Mesendoderm (in vitro differentiated cells): ENCODE measurements around the gene KCNQ1.

ENCODE experiments used
- DNase-seq: peaks from one replicate; pipeline ENCODE4 v3.0.0; 2013
- H2AK5ac ChIP-seq: 2 replicates; pipeline ENCODE4 v1.6.1; 2013; ENCODE audit warnings: low read length, inconsistent platforms
- H2BK120ac ChIP-seq: 2 replicates; pipeline ENCODE4 v1.6.1; 2013; ENCODE audit warnings: low read depth, mild to moderate bottlenecking, low read length, moderate library complexity, mixed read lengths
- H2BK15ac ChIP-seq: replicated peaks from 2 replicates; pipeline ENCODE4 v1.6.1; 2013; ENCODE audit warnings: low read depth, mild to moderate bottlenecking, moderate library complexity
- H2BK5ac ChIP-seq: 2 replicates; pipeline ENCODE4 v1.6.1; 2013; ENCODE audit warnings: low read length, inconsistent platforms
- H3K18ac ChIP-seq: 2 replicates; pipeline ENCODE4 v1.6.1; 2013; ENCODE audit warnings: mild to moderate bottlenecking, low read length, mixed read lengths
- H3K23ac ChIP-seq: one replicate; pipeline ENCODE4 v1.6.1; 2013; ENCODE audit warnings: low read length
- H3K27ac ChIP-seq: 2 replicates; pipeline ENCODE4 v1.5.1; 2013; ENCODE audit warnings: low read depth, mild to moderate bottlenecking, inconsistent platforms, low read length, moderate library complexity
- H3K27me3 ChIP-seq: 2 replicates; pipeline ENCODE4 v1.6.1; 2013; ENCODE audit warnings: low read length, control low read depth, mild to moderate bottlenecking, inconsistent platforms; ENCODE audit not compliant: insufficient read depth, poor library complexity
- H3K36me3 ChIP-seq: 2 replicates; pipeline ENCODE4 v1.6.1; 2013; ENCODE audit warnings: low read length, inconsistent platforms; ENCODE audit not compliant: control insufficient read depth, insufficient read depth
- H3K4ac ChIP-seq: one replicate; pipeline ENCODE4 v1.6.1; 2013; ENCODE audit warnings: low read depth, mild to moderate bottlenecking, low read length, moderate library complexity
- H3K4me1 ChIP-seq: 2 replicates; pipeline ENCODE4 v1.6.1; 2013; ENCODE audit warnings: low read depth, low read length, inconsistent platforms; ENCODE audit not compliant: control insufficient read depth
- H3K4me2 ChIP-seq: 2 replicates; pipeline ENCODE4 v1.6.1; 2013; ENCODE audit warnings: low read length
- H3K4me3 ChIP-seq: 2 replicates; pipeline ENCODE4 v1.5.1; 2013; ENCODE audit warnings: mild to moderate bottlenecking, low read length
- H3K56ac ChIP-seq: one replicate; pipeline ENCODE4 v1.6.1; 2013; ENCODE audit warnings: low read length
- H3K79me1 ChIP-seq: 2 replicates; pipeline ENCODE4 v1.6.1; 2013; ENCODE audit warnings: low read length, inconsistent platforms
- H3K79me2 ChIP-seq: 2 replicates; pipeline ENCODE4 v1.6.1; 2013; ENCODE audit warnings: mild to moderate bottlenecking, low read length; ENCODE audit not compliant: control insufficient read depth, insufficient read depth
- H3K9ac ChIP-seq: 2 replicates; pipeline ENCODE4 v1.6.1; 2013; ENCODE audit warnings: low read length, inconsistent platforms
- H4K5ac ChIP-seq: one replicate; pipeline ENCODE4 v1.6.1; 2013; ENCODE audit warnings: low read length
- H4K8ac ChIP-seq: one replicate; pipeline ENCODE4 v1.6.1; 2013; ENCODE audit warnings: low read depth, mild to moderate bottlenecking, control low read depth, low read length, moderate library complexity
- WGBS: extraction: QIAGEN DNeasy Blood & Tissue Kit; methylation state at CpG from one replicate; pipeline ENCODE4 v1.1.7; 2013; ENCODE audit warnings: low lambda C conversion rate, missing lambda C conversion rate; ENCODE audit not compliant: insufficient coverage; ENCODE audit errors: extremely low coverage; 5-methylcytosine and 5-hydroxymethylcytosine counted together

Gene KCNQ1

DNA sequence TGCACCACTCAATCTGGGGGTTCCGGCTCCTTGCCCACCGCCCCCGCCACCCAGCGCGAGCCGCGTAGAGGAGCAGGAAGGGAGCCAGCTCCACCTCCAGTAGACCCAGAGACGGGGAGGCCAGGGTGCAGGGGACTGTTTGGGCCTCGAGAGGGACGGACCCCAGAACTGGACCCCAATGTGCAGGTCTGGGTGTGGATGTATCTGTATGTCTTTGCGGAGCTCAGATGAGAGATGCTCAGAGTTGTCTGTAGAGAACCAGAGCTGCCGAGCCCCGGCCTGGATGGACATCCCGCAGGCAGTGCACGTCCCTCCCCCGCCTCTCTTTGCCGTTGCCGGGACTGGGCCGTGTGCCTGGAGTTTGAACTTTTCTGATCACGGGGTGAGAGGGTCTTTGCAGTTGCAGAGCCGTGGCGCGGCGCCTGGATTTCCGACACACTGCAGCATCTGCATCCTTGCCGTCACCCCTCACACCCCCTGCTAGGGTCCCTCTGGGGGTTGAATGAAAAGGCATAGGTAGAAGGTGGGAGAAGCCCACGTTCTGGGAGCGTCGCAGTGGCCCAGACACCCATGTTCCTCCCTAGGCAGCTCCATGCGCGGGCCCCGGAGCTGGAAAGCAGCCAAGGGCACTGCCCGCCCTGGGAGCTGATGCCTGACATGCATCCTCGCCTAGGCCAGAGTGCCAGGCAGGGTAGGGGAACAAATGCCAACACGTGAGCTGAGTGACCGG, 105.2 kb downstream of the KCNQ1 start:
- no peak for DNase-seq
- no peak overlapping the region for H2BK5ac ChIP-seq
- H2BK120ac ChIP-seq = no peak overlapping the region
- no peak overlapping the region for H4K8ac ChIP-seq
- no peak overlapping the region for H3K18ac ChIP-seq
- no peak overlapping the region for H3K9ac ChIP-seq
- no peak overlapping the region for H3K27ac ChIP-seq
- H3K4me1 ChIP-seq = no peaks in the 10 kb centered on the region
- H3K4me2 ChIP-seq = no peak overlapping the region
- no peaks in the 10 kb centered on the region for H3K79me2 ChIP-seq
- no peaks in the 10 kb centered on the region for H3K79me1 ChIP-seq
- no peak overlapping the region for H3K4me3 ChIP-seq
- no peak overlapping the region for H3K56ac ChIP-seq
- no peak overlapping the region for H2BK15ac ChIP-seq
- H3K23ac ChIP-seq = no peak overlapping the region
- WGBS = no CpG with 5 or more reads among the region's 36 CpGs
- H3K36me3 ChIP-seq = no peaks in the 10 kb centered on the region
- no peak overlapping the region for H2AK5ac ChIP-seq
- no peak overlapping the region for H4K5ac ChIP-seq
- H3K4ac ChIP-seq = no peak overlapping the region
- H3K27me3 ChIP-seq = no peaks in the 10 kb centered on the region

DNA sequence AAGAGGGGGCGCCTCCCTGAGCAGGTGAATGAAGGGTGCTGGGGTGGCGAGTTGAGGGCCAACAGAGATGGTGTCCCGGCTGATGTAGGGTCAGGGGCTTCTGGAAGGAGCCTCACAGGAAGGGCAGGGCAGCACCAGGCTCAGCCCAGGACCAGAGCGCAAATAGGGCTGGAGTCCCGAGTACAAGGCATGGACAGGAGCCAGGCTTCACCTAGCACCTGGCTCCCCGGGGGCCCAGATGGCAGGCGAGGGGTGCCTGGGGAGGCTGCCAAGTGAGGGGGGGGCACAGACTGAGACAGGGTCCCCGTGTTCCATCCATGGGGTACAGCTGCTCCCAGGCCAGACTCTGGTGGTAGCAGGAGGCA, 105.8 kb downstream of the KCNQ1 start:
- WGBS = no CpG with 5 or more reads among the region's 8 CpGs
- H4K8ac ChIP-seq = no peak overlapping the region
- H3K4me2 ChIP-seq = no peak overlapping the region
- no peaks in the 10 kb centered on the region for H3K79me2 ChIP-seq
- no peak overlapping the region for H4K5ac ChIP-seq
- H3K23ac ChIP-seq = no peak overlapping the region
- no peak overlapping the region for H2BK120ac ChIP-seq
- H3K56ac ChIP-seq = no peak overlapping the region
- H3K4me3 ChIP-seq = no peak overlapping the region
- H3K4me1 ChIP-seq = no peaks in the 10 kb centered on the region
- no peaks in the 10 kb centered on the region for H3K27me3 ChIP-seq
- H3K27ac ChIP-seq = no peak overlapping the region
- H2BK15ac ChIP-seq = no peak overlapping the region
- no peaks in the 10 kb centered on the region for H3K79me1 ChIP-seq
- no peak overlapping the region for H3K4ac ChIP-seq
- no peak overlapping the region for H2BK5ac ChIP-seq
- no peak overlapping the region for H2AK5ac ChIP-seq
- H3K36me3 ChIP-seq = no peaks in the 10 kb centered on the region
- no peak overlapping the region for H3K9ac ChIP-seq
- no peak overlapping the region for H3K18ac ChIP-seq
- no peak for DNase-seq

DNA sequence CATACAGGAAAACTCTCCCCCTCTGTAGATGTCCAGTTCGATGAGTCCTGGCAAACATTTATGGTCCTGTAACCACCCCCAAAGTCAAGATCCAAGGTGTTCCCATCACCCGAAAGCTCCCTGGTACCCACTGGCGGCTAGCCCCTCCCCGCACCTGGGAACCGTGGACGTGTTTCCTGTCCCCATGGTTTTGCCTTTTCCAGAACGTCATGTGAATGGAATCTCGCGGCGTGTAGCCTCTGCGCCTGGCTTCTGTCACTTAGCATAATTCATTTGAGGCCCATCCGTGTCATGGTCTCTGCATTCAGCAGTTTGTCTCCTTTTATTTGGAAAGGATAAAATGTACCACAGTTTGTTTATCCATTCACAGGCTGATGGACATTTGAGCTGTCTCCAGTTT, 106.3 kb downstream of the KCNQ1 start:
- no peaks in the 10 kb centered on the region for H3K27me3 ChIP-seq
- H3K9ac ChIP-seq = no peak overlapping the region
- H4K5ac ChIP-seq = no peak overlapping the region
- DNase-seq = no peak
- H2AK5ac ChIP-seq = no peak overlapping the region
- H2BK5ac ChIP-seq = no peak overlapping the region
- no peaks in the 10 kb centered on the region for H3K79me1 ChIP-seq
- H2BK15ac ChIP-seq = no peak overlapping the region
- no peak overlapping the region for H3K4me2 ChIP-seq
- H3K27ac ChIP-seq = no peak overlapping the region
- no peak overlapping the region for H4K8ac ChIP-seq
- H3K56ac ChIP-seq = no peak overlapping the region
- H3K4me1 ChIP-seq = no peaks in the 10 kb centered on the region
- no CpG with 5 or more reads among the region's 12 CpGs for WGBS
- H3K4ac ChIP-seq = no peak overlapping the region
- H3K79me2 ChIP-seq = no peaks in the 10 kb centered on the region
- H2BK120ac ChIP-seq = no peak overlapping the region
- no peak overlapping the region for H3K18ac ChIP-seq
- H3K36me3 ChIP-seq = no peaks in the 10 kb centered on the region
- no peak overlapping the region for H3K4me3 ChIP-seq
- H3K23ac ChIP-seq = no peak overlapping the region

GRCh38 chr11:2552210-2552609, 107.4 kb downstream of the KCNQ1 start:
- H2BK15ac ChIP-seq = no peak overlapping the region
- H2AK5ac ChIP-seq = no peak overlapping the region
- H4K5ac ChIP-seq = no peak overlapping the region
- no peaks in the 10 kb centered on the region for H3K27me3 ChIP-seq
- no peak for DNase-seq
- no peak overlapping the region for H3K27ac ChIP-seq
- no peak overlapping the region for H2BK5ac ChIP-seq
- no peak overlapping the region for H3K9ac ChIP-seq
- no peak overlapping the region for H3K23ac ChIP-seq
- H3K56ac ChIP-seq = no peak overlapping the region
- H3K36me3 ChIP-seq = no peaks in the 10 kb centered on the region
- no peaks in the 10 kb centered on the region for H3K79me1 ChIP-seq
- H3K4me2 ChIP-seq = no peak overlapping the region
- H3K4me3 ChIP-seq = no peak overlapping the region
- H4K8ac ChIP-seq = no peak overlapping the region
- H3K18ac ChIP-seq = no peak overlapping the region
- H3K79me2 ChIP-seq = no peaks in the 10 kb centered on the region
- no peaks in the 10 kb centered on the region for H3K4me1 ChIP-seq
- WGBS = no CpG with 5 or more reads among the region's 5 CpGs
- no peak overlapping the region for H2BK120ac ChIP-seq
- no peak overlapping the region for H3K4ac ChIP-seq

- H3K23ac ChIP-seq = no peak overlapping the region
- no peak overlapping the region for H4K8ac ChIP-seq
- H2BK5ac ChIP-seq = no peak overlapping the region
- no peaks in the 10 kb centered on the region for H3K79me2 ChIP-seq
- no peak overlapping the region for H4K5ac ChIP-seq
- H3K27ac ChIP-seq = no peak overlapping the region
- H2AK5ac ChIP-seq = no peak overlapping the region
- H3K27me3 ChIP-seq = no peaks in the 10 kb centered on the region
- H3K4me1 ChIP-seq = no peaks in the 10 kb centered on the region
- H3K4ac ChIP-seq = no peak overlapping the region
- no peak overlapping the region for H3K4me3 ChIP-seq
- H3K18ac ChIP-seq = no peak overlapping the region
- H2BK15ac ChIP-seq = no peak overlapping the region
- no peaks in the 10 kb centered on the region for H3K79me1 ChIP-seq
- H3K56ac ChIP-seq = no peak overlapping the region
- no peak overlapping the region for H2BK120ac ChIP-seq
- no peak overlapping the region for H3K9ac ChIP-seq
- no peak overlapping the region for H3K4me2 ChIP-seq
- DNase-seq = no peak
- no CpG with 5 or more reads among the region's 2 CpGs for WGBS
- no peaks in the 10 kb centered on the region for H3K36me3 ChIP-seq
These were observed 108.4 kb downstream of the KCNQ1 start for GRCh38 chr11:2553198-2553597.

GRCh38 chr11:2553886-2554285, 109.1 kb downstream of the KCNQ1 start:
- no peak overlapping the region for H4K5ac ChIP-seq
- no CpG with 5 or more reads among the region's 9 CpGs for WGBS
- no peak overlapping the region for H2BK5ac ChIP-seq
- no peak overlapping the region for H2BK15ac ChIP-seq
- no peaks in the 10 kb centered on the region for H3K27me3 ChIP-seq
- H2BK120ac ChIP-seq = no peak overlapping the region
- H3K9ac ChIP-seq = no peak overlapping the region
- H3K18ac ChIP-seq = no peak overlapping the region
- no peaks in the 10 kb centered on the region for H3K4me1 ChIP-seq
- no peaks in the 10 kb centered on the region for H3K36me3 ChIP-seq
- H4K8ac ChIP-seq = no peak overlapping the region
- no peak overlapping the region for H3K4ac ChIP-seq
- H3K4me3 ChIP-seq = no peak overlapping the region
- no peaks in the 10 kb centered on the region for H3K79me2 ChIP-seq
- no peak overlapping the region for H2AK5ac ChIP-seq
- H3K56ac ChIP-seq = no peak overlapping the region
- H3K4me2 ChIP-seq = no peak overlapping the region
- no peaks in the 10 kb centered on the region for H3K79me1 ChIP-seq
- no peak for DNase-seq
- no peak overlapping the region for H3K23ac ChIP-seq
- H3K27ac ChIP-seq = no peak overlapping the region
